ENCODE measurements around the gene NRXN3.

GRCh38 chr14:79436335-79436734 is 1266.2 kb downstream of the NRXN3 start:
- TF ChIP-seq, protein P1, sequence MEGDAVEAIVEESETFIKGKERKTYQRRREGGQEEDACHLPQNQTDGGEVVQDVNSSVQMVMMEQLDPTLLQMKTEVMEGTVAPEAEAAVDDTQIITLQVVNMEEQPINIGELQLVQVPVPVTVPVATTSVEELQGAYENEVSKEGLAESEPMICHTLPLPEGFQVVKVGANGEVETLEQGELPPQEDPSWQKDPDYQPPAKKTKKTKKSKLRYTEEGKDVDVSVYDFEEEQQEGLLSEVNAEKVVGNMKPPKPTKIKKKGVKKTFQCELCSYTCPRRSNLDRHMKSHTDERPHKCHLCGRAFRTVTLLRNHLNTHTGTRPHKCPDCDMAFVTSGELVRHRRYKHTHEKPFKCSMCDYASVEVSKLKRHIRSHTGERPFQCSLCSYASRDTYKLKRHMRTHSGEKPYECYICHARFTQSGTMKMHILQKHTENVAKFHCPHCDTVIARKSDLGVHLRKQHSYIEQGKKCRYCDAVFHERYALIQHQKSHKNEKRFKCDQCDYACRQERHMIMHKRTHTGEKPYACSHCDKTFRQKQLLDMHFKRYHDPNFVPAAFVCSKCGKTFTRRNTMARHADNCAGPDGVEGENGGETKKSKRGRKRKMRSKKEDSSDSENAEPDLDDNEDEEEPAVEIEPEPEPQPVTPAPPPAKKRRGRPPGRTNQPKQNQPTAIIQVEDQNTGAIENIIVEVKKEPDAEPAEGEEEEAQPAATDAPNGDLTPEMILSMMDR (IDR thresholded peaks at IDR 0.05; ENCODE audit: low read length) = no peak
- TF ChIP-seq EZH2 (IDR thresholded peaks at IDR 0.05; ENCODE audit: borderline replicate concordance, low read length) = no peak

Measured in OCI-LY1 (cell line).